Measurements from ENCODE around the gene MBLAC1. TPM values are rescaled to one million over a fixed set of nuclear protein-coding genes. Genes with fewer than 3 reads are reported as not detected.

MBLAC1 gene
- total RNA-seq, 1 experiment from 2014 or later = 5.2 TPM

DNA sequence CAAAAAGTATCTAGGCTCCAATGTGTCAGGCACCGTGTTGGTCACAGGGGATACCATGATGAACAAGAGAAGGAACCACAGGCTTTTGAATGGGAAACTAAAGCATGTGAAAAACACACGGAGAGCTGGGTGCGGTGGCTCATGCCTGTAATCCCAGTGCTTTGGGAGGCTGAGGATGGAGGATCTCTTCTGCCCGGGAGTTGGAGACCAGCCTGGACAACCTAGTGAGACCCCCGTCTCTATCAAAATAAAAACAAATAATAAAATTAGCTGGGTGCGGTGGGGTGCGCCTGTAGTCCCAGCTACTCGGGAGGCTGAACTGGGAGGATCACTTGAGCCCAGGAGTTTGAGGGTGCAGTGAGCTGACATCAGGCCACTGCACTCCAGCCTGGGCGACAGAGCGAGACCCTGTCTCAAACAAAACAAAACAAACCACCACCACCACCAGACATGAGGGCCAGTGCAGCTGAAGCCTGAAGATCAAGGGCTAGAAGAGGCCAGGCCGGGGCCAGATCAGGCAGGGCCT lies 38.6 kb upstream of the MBLAC1 start:
- TF ChIP-seq CTCF (IDR thresholded peaks at IDR 0.05) = no peak
- peaks cover 3% of the 10 kb centered on the region for H3K36me3 ChIP-seq (ENCODE audit: control insufficient read depth, insufficient read depth, low read length)
- BruUV-seq (replicated peaks) = no TSS peak
- DNase-seq (ENCODE audit: low read depth, low spot score) = no peak
- CTCF ChIA-PET = no interaction called here
- H3K9me3 ChIP-seq (ENCODE audit: control insufficient read depth, insufficient read depth, low read depth, low read length) = no peaks in the 10 kb centered on the region
- no peaks in the 10 kb centered on the region for H3K27me3 ChIP-seq (ENCODE audit: control insufficient read depth, insufficient read depth, low read length)
- peak overlapping the region; percentile 81 to 84 for H3K4me3 ChIP-seq (ENCODE audit: low read depth in 2 of 2, low read length in 2 of 2)
- intact Hi-C loops (cut with micrococcal nuclease; ENCODE audit: unreplicated experiment) (loop anchor here (10.0 kb wide), 1 partner anchor 93 kb away; no protein-coding TSS in a partner anchor), in situ Hi-C loops (cut with HindIII; ENCODE audit: low pct_unique_long_range_greater_than_20kb, low sequenced_read_pairs) (no loop called here)
- ATAC-seq = peak; percentile 1; the same call in 1 of the 2 replicates
- peak overlapping the region; percentile 96 for H3K27ac ChIP-seq (ENCODE audit: low read length)
- POLR2A ChIA-PET = interaction anchor here (1.2 kb wide), 1 partner anchor 12 kb away, joined by 4 read pairs; no protein-coding TSS in a partner anchor
- peaks cover 27% of the 10 kb centered on the region for H3K4me1 ChIP-seq (ENCODE audit: control insufficient read depth, insufficient read depth, low read length)

GRCh38 chr7:100088621-100089457 lies 37.9 kb upstream of the MBLAC1 start, which contains the start of gene COPS6:
COPS6 (plus strand) TSS chr7:100088969; CDS start chr7:100088991, 22 bp downstream.
- in situ Hi-C loops (cut with HindIII; ENCODE audit: low pct_unique_long_range_greater_than_20kb, low sequenced_read_pairs) = no loop called here
- peaks cover 27% of the 10 kb centered on the region for H3K4me1 ChIP-seq (ENCODE audit: control insufficient read depth, insufficient read depth, low read length)
- H3K27ac ChIP-seq (ENCODE audit: low read length) = peak within 1 kb of the TSS; percentile 96
- DNase-seq (ENCODE audit: low read depth, low spot score) (no peak), ATAC-seq (peak; percentile 63)
- CTCF ChIA-PET = no interaction called here
- H3K27me3 ChIP-seq (ENCODE audit: control insufficient read depth, insufficient read depth, low read length) = no peaks in the 10 kb centered on the region
- H3K9me3 ChIP-seq (ENCODE audit: control insufficient read depth, insufficient read depth, low read depth, low read length) = no peaks in the 10 kb centered on the region
- peaks cover 3% of the 10 kb centered on the region for H3K36me3 ChIP-seq (ENCODE audit: control insufficient read depth, insufficient read depth, low read length)
- POLR2A ChIA-PET = interaction anchor here (1.2 kb wide), 1 partner anchor 11 kb away, joined by 4 read pairs; no protein-coding TSS in a partner anchor
- intact Hi-C loops (cut with micrococcal nuclease; ENCODE audit: unreplicated experiment) = loop anchor here (10.0 kb wide), 1 partner anchor 94 kb away; no protein-coding TSS in a partner anchor
- TF ChIP-seq REST (IDR thresholded peaks at IDR 0.05; ENCODE audit: insufficient read depth in 1 of 2, low read depth in 2 of 2, low read length in 1 of 2) (no peak), POLR2AphosphoS5 (IDR thresholded peaks at IDR 0.05; ENCODE audit: low read depth, low read length) (peak; percentile 94), TCF7L2 (IDR thresholded peaks at IDR 0.05; ENCODE audit: low read depth, low read length) (no peak), CTCF (IDR thresholded peaks at IDR 0.05) (no peak), SIN3A (IDR thresholded peaks at IDR 0.05; ENCODE audit: borderline replicate concordance, insufficient read depth, low read depth, low read length) (peak; percentile 82; the same call in 1 of the 2 replicates)
- no TSS peak for BruUV-seq (replicated peaks)
- H3K4me3 ChIP-seq (ENCODE audit: low read depth in 2 of 2, low read length in 2 of 2) = peak within 1 kb of the TSS; percentile 81 to 84

All from Panc1 (cell line).